HCT116 (cell line): ENCODE measurements around the gene CFAP74.

ENCODE experiments used
- CEBPB ChIP-seq: IDR thresholded peaks from 2 replicates; pipeline ENCODE4 v1.6.1; 2012; ENCODE audit warnings: low read depth
- EZH2 ChIP-seq: fragments of 200-600 bp; sonication (generic); IDR thresholded peaks from 2 replicates; pipeline ENCODE4 v1.6.1; 2017; ENCODE audit warnings: antibody characterized with exemption, mixed run types
- JUND ChIP-seq: IDR thresholded peaks from 2 replicates; pipeline ENCODE4 v1.6.1; 2012
- POLR2A ChIP-seq: IDR thresholded peaks from 2 replicates; pipeline ENCODE4 v1.7.0; 2011; ENCODE audit warnings: borderline replicate concordance; ENCODE audit not compliant: insufficient read depth, insufficient read length; ENCODE audit errors: extremely low read depth
- POLR2AphosphoS5 ChIP-seq: IDR thresholded peaks from 2 replicates; pipeline ENCODE4 v1.6.1; 2011; ENCODE audit warnings: mild to moderate bottlenecking, low read depth, low read length, moderate library complexity
- SRF ChIP-seq: IDR thresholded peaks from 2 replicates; pipeline ENCODE4 v1.6.1; 2012; ENCODE audit warnings: low read depth
- YY1 ChIP-seq: IDR thresholded peaks from 2 replicates; pipeline ENCODE4 v1.6.1; 2011; ENCODE audit warnings: low read length, low read depth, moderate library complexity, mild to moderate bottlenecking; ENCODE audit not compliant: insufficient replicate concordance; ENCODE audit errors: extremely low read depth
- ZFX ChIP-seq: fragments of 450-650 bp; IDR thresholded peaks from 2 replicates; pipeline ENCODE4 v1.6.1; 2017
- ZNF274 ChIP-seq: fragments of 200-500 bp; sonication (Bioruptor generic); IDR thresholded peaks from 2 replicates; pipeline ENCODE4 v1.6.1; 2014; ENCODE audit warnings: mild to moderate bottlenecking, low read depth, low read length, inconsistent platforms
- TF ChIP-seq, protein P1 (sequence below): IDR thresholded peaks from 2 replicates; pipeline ENCODE4 v1.6.1; 2012
- TF ChIP-seq, protein P2 (sequence below): IDR thresholded peaks from 2 replicates; pipeline ENCODE4 v1.6.1; 2012; ENCODE audit warnings: low read depth
- TF ChIP-seq, protein P3 (sequence below), 3 experiments: fragments of 200-600 bp in 1 of 3; sonication (generic) in 1 of 3; IDR thresholded peaks in 2 of 3; conservative IDR thresholded peaks in 1 of 3; 2 replicates each; pipeline ENCODE4 v1.5.1; 2012 to 2017; ENCODE audit warnings: low read depth in 2 of 3, low read length in 2 of 3, antibody characterized with exemption in 1 of 3, borderline replicate concordance in 1 of 3, control low read depth in 1 of 3, mild to moderate bottlenecking in 1 of 3, mixed read lengths in 1 of 3, mixed run types in 1 of 3, moderate library complexity in 1 of 3; ENCODE audit not compliant: insufficient read depth in 1 of 3

DNA sequence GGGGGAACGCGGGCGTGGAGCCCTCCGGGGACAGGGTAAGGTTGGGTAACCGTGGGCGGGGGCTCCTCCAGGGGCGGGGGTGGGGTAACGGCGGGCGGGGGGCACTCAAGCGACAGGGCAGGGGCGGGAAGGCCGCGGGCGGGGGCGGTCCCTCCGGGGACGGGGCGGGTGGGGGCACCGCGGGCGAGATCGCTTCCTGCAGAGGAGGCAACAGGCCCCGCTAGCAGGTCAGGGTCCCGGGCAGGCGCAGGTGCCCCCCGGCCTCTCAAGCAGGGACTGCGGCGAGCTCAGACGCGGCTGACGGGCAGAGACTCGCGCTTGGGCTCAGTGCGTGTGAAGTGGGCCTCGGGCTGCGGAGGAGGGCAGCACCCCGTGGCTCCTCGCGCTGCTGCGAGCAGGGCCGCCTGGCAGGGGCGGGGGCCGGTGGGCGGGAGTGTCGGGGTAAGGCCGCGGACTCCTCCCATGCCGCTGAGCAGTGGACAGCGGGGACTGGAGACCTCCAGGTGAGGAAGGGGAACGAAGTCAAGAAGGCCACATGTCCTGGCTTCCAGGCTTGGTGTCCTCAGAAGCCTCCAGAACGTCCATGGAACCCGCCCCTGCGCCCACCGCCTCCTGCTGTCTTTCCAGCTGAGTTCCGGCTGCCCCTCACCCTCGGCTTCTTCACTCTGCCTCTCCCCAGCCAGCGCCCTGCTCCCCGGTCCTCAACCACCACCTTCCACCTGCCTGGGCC, 112.1 kb downstream of the CFAP74 start:
- TF ChIP-seq, protein P1, sequence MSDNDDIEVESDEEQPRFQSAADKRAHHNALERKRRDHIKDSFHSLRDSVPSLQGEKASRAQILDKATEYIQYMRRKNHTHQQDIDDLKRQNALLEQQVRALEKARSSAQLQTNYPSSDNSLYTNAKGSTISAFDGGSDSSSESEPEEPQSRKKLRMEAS, result peak; percentile 32; the same call in 1 of the 2 replicates
- peak; percentile 56 for TF ChIP-seq POLR2A
- TF ChIP-seq, protein P2, sequence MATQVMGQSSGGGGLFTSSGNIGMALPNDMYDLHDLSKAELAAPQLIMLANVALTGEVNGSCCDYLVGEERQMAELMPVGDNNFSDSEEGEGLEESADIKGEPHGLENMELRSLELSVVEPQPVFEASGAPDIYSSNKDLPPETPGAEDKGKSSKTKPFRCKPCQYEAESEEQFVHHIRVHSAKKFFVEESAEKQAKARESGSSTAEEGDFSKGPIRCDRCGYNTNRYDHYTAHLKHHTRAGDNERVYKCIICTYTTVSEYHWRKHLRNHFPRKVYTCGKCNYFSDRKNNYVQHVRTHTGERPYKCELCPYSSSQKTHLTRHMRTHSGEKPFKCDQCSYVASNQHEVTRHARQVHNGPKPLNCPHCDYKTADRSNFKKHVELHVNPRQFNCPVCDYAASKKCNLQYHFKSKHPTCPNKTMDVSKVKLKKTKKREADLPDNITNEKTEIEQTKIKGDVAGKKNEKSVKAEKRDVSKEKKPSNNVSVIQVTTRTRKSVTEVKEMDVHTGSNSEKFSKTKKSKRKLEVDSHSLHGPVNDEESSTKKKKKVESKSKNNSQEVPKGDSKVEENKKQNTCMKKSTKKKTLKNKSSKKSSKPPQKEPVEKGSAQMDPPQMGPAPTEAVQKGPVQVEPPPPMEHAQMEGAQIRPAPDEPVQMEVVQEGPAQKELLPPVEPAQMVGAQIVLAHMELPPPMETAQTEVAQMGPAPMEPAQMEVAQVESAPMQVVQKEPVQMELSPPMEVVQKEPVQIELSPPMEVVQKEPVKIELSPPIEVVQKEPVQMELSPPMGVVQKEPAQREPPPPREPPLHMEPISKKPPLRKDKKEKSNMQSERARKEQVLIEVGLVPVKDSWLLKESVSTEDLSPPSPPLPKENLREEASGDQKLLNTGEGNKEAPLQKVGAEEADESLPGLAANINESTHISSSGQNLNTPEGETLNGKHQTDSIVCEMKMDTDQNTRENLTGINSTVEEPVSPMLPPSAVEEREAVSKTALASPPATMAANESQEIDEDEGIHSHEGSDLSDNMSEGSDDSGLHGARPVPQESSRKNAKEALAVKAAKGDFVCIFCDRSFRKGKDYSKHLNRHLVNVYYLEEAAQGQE, result no peak
- TF ChIP-seq CEBPB, result no peak
- TF ChIP-seq EZH2, result no peak
- TF ChIP-seq, protein P3, sequence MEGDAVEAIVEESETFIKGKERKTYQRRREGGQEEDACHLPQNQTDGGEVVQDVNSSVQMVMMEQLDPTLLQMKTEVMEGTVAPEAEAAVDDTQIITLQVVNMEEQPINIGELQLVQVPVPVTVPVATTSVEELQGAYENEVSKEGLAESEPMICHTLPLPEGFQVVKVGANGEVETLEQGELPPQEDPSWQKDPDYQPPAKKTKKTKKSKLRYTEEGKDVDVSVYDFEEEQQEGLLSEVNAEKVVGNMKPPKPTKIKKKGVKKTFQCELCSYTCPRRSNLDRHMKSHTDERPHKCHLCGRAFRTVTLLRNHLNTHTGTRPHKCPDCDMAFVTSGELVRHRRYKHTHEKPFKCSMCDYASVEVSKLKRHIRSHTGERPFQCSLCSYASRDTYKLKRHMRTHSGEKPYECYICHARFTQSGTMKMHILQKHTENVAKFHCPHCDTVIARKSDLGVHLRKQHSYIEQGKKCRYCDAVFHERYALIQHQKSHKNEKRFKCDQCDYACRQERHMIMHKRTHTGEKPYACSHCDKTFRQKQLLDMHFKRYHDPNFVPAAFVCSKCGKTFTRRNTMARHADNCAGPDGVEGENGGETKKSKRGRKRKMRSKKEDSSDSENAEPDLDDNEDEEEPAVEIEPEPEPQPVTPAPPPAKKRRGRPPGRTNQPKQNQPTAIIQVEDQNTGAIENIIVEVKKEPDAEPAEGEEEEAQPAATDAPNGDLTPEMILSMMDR (IDR thresholded peaks at IDR 0.05 in 2 of 3, conservative IDR thresholded peaks at IDR 0.05 in 1 of 3; ENCODE audit: borderline replicate concordance in 1 of 3, insufficient read depth in 1 of 3, low read depth in 2 of 3, low read length in 2 of 3), result no peak
- TF ChIP-seq POLR2AphosphoS5, result peak; percentile 72
- TF ChIP-seq ZNF274, result no peak
- TF ChIP-seq JUND, result no peak
- no peak for TF ChIP-seq YY1
- peak; percentile 67; the same call in 1 of the 2 replicates for TF ChIP-seq ZFX
- no peak for TF ChIP-seq SRF
